HCT116 (cell line): Measurements from ENCODE around the gene SLC38A6. TPM values are rescaled to one million over a fixed set of nuclear protein-coding genes. Genes with fewer than 3 reads are reported as not detected.

Experiments
- ATAC-seq: fragments of 200-7000 bp; cut with Tn5 transposase; 2 replicates; pipeline ENCODE4 v1.9.1; 2020; ENCODE audit warnings: mild to moderate bottlenecking, moderate library complexity
- BruUV-seq: library from RNA; stranded (reverse); fragments of 400-500 nt; replicated peaks from 2 replicates; lab custom pipeline; 2021; lab: Mats Ljungman, UMichigan
- CTCF ChIA-PET: fragments of 300-600 bp; sonication (Branson Sonifier 250); formaldehyde crosslinking; loops from one replicate; lab custom pipeline; 2021; ENCODE audit warnings: antibody characterized with exemption; lab: Charles Lee
- POLR2A ChIA-PET: fragments of 300-600, 350-600 bp; sonication (Branson Sonifier 250); formaldehyde crosslinking; loops from one replicate; lab custom pipeline; 2021; ENCODE audit warnings: antibody characterized with exemption; lab: Charles Lee
- RAD21 ChIA-PET, 2 experiments: fragments of 300-600 bp; sonication (Branson Sonifier 250); formaldehyde crosslinking; loops; one replicate each; lab custom pipeline; 2023; ENCODE audit warnings: low total read pairs in 2 of 2; ENCODE audit not compliant: uncharacterized antibody in 2 of 2, unreplicated experiment in 2 of 2, low non-redundant PET in 1 of 2; lab: Charles Lee
- DNase-seq: peaks from one replicate; pipeline ENCODE4 v3.0.0-alpha.2; 2010; ENCODE audit warnings: low read depth, low spot score
- H2AFZ ChIP-seq: fragments of 200-600 bp; shearing (Covaris generic), sonication (generic); 2 replicates; pipeline ENCODE4 v1.6.1; 2017; ENCODE audit warnings: low read depth, mixed run types, mixed read lengths, antibody characterized with exemption, low read length; ENCODE audit not compliant: poor library complexity, severe bottlenecking
- H3K27ac ChIP-seq: 2 replicates; pipeline ENCODE4 v1.5.1; 2012; ENCODE audit warnings: low read depth, low read length
- H3K27me3 ChIP-seq: fragments of 200-600 bp; sonication (generic); 2 replicates; pipeline ENCODE4 v1.6.1; 2016; ENCODE audit warnings: mixed run types, low read length, mixed read lengths; ENCODE audit not compliant: insufficient read depth
- H3K36me3 ChIP-seq, 2 experiments: fragments of 200-500 bp in 1 of 2; fragments of 200-600 bp in 1 of 2; sonication (Bioruptor generic) in 1 of 2; sonication (generic) in 1 of 2; 2 replicates each; pipeline versions ENCODE4 v1.5.1 to v1.6.1; 2014 to 2016; ENCODE audit warnings: low read length in 2 of 2, inconsistent platforms in 1 of 2, mixed read lengths in 1 of 2, mixed run types in 1 of 2; ENCODE audit not compliant: insufficient read depth in 2 of 2, control insufficient read depth in 1 of 2
- H3K4me1 ChIP-seq, 2 experiments: fragments of 200-600 bp in 1 of 2; sonication (generic) in 1 of 2; 2 replicates each; pipeline versions ENCODE4 v1.5.1 to v1.6.1; 2012 to 2017; ENCODE audit warnings: low read length in 2 of 2, inconsistent platforms in 1 of 2, mild to moderate bottlenecking in 1 of 2, mixed read lengths in 1 of 2, mixed run types in 1 of 2, moderate library complexity in 1 of 2; ENCODE audit not compliant: insufficient read depth in 2 of 2, control insufficient read depth in 1 of 2
- H3K4me2 ChIP-seq: fragments of 200-600 bp; sonication (generic); 2 replicates; pipeline ENCODE4 v1.6.1; 2017; ENCODE audit warnings: mixed run types, low read length, mixed read lengths
- H3K4me3 ChIP-seq, 2 experiments: fragments of 200-600 bp in 1 of 2; sonication (generic) in 1 of 2; replicated peaks in 1 of 2; 2 replicates each; pipeline ENCODE4 v1.5.1; 2011 to 2016; ENCODE audit warnings: low read length in 2 of 2, control low read depth in 1 of 2, low read depth in 1 of 2, mild to moderate bottlenecking in 1 of 2, mixed read lengths in 1 of 2, mixed run types in 1 of 2
- H3K79me2 ChIP-seq: fragments of 200-600 bp; sonication (generic); 2 replicates; pipeline ENCODE4 v1.6.1; 2017; ENCODE audit warnings: mild to moderate bottlenecking, mixed run types, low read length, moderate library complexity, mixed read lengths; ENCODE audit not compliant: insufficient read depth
- H3K9ac ChIP-seq: fragments of 200-600 bp; sonication (generic); 2 replicates; pipeline ENCODE4 v1.6.1; 2016; ENCODE audit warnings: low read length, mixed read lengths
- H3K9me2 ChIP-seq: fragments of 200-600 bp; sonication (generic), shearing (Covaris generic); 2 replicates; pipeline ENCODE4 v1.6.1; 2017; ENCODE audit warnings: mixed run types, mild to moderate bottlenecking, moderate library complexity; ENCODE audit not compliant: insufficient read depth
- H3K9me3 ChIP-seq, 2 experiments: fragments of 200-500 bp in 1 of 2; fragments of 200-600 bp in 1 of 2; sonication (Bioruptor generic) in 1 of 2; sonication (generic) in 1 of 2; 2 replicates each; pipeline ENCODE4 v1.6.1; 2014 to 2017; ENCODE audit warnings: low read length in 2 of 2, mixed read lengths in 2 of 2, inconsistent platforms in 1 of 2, low read depth in 1 of 2, mild to moderate bottlenecking in 1 of 2, mixed run types in 1 of 2, moderate library complexity in 1 of 2; ENCODE audit not compliant: control insufficient read depth in 1 of 2, insufficient read depth in 1 of 2
- H4K20me1 ChIP-seq: fragments of 200-600 bp; sonication (generic), shearing (Covaris generic); 2 replicates; pipeline ENCODE4 v1.6.1; 2017; ENCODE audit warnings: mixed run types, mild to moderate bottlenecking, moderate library complexity; ENCODE audit not compliant: insufficient read depth
- CBX3 ChIP-seq: IDR thresholded peaks from 2 replicates; pipeline ENCODE4 v1.6.1; 2012; ENCODE audit warnings: low read depth
- CEBPB ChIP-seq: IDR thresholded peaks from 2 replicates; pipeline ENCODE4 v1.6.1; 2012; ENCODE audit warnings: low read depth
- EGR1 ChIP-seq: IDR thresholded peaks from 2 replicates; pipeline ENCODE4 v1.6.1; 2012; ENCODE audit warnings: low read depth
- ELF1 ChIP-seq: IDR thresholded peaks from 2 replicates; pipeline ENCODE4 v1.6.1; 2012; ENCODE audit warnings: low read depth, borderline replicate concordance
- EZH2 ChIP-seq: fragments of 200-600 bp; sonication (generic); IDR thresholded peaks from 2 replicates; pipeline ENCODE4 v1.6.1; 2017; ENCODE audit warnings: antibody characterized with exemption, mixed run types
- EZH2phosphoT487 ChIP-seq: fragments of 200-600 bp; IDR thresholded peaks from 2 replicates; pipeline ENCODE4 v1.6.1; 2018; ENCODE audit warnings: antibody characterized with exemption, borderline replicate concordance
- FOSL1 ChIP-seq: IDR thresholded peaks from 2 replicates; pipeline ENCODE4 v1.6.1; 2012; ENCODE audit warnings: low read depth
- MAX ChIP-seq: IDR thresholded peaks from 2 replicates; pipeline ENCODE4 v1.6.1; 2012
- POLR2A ChIP-seq: IDR thresholded peaks from 2 replicates; pipeline ENCODE4 v1.7.0; 2011; ENCODE audit warnings: borderline replicate concordance; ENCODE audit not compliant: insufficient read depth, insufficient read length; ENCODE audit errors: extremely low read depth
- POLR2AphosphoS5 ChIP-seq: IDR thresholded peaks from 2 replicates; pipeline ENCODE4 v1.6.1; 2011; ENCODE audit warnings: mild to moderate bottlenecking, low read depth, low read length, moderate library complexity
- RAD21 ChIP-seq: IDR thresholded peaks from 2 replicates; pipeline ENCODE4 v1.6.1; 2012; ENCODE audit warnings: low read depth, mild to moderate bottlenecking
- REST ChIP-seq: IDR thresholded peaks from 2 replicates; pipeline ENCODE4 v1.6.1; 2012; ENCODE audit warnings: low read depth
- SP1 ChIP-seq: IDR thresholded peaks from 2 replicates; pipeline ENCODE4 v1.6.1; 2012; ENCODE audit warnings: low read depth
- SRF ChIP-seq: IDR thresholded peaks from 2 replicates; pipeline ENCODE4 v1.6.1; 2012; ENCODE audit warnings: low read depth
- YY1 ChIP-seq: IDR thresholded peaks from 2 replicates; pipeline ENCODE4 v1.6.1; 2011; ENCODE audit warnings: low read length, low read depth, moderate library complexity, mild to moderate bottlenecking; ENCODE audit not compliant: insufficient replicate concordance; ENCODE audit errors: extremely low read depth
- ZFX ChIP-seq: fragments of 450-650 bp; IDR thresholded peaks from 2 replicates; pipeline ENCODE4 v1.6.1; 2017
- ZNF274 ChIP-seq: fragments of 200-500 bp; sonication (Bioruptor generic); IDR thresholded peaks from 2 replicates; pipeline ENCODE4 v1.6.1; 2014; ENCODE audit warnings: mild to moderate bottlenecking, low read depth, low read length, inconsistent platforms
- intact Hi-C: fragments of 100-400 bp; cut with micrococcal nuclease; formaldehyde crosslinking; loops from 2 replicates; pipeline ENCODE4 v1.10.0; 2022
- total RNA-seq: library from RNA; stranded (reverse); gene quantifications from one replicate; pipeline ENCODE4 v1.2.1, GENCODE V29; 2021; ENCODE audit not compliant: unreplicated experiment
- TF ChIP-seq, protein P1 (sequence below): IDR thresholded peaks from 2 replicates; pipeline ENCODE4 v1.6.1; 2012

The SLC38A6 gene
- total RNA-seq, 1 experiment from 2014 or later, result 9.5 TPM

- H3K4me3 ChIP-seq, result no peak overlapping the region
- H3K36me3 ChIP-seq, result no peaks in the 10 kb centered on the region
- ChIA-PET POLR2A (no interaction called here), RAD21 (interaction anchor here in 1 of 2 experiments (0.6 kb wide), 1 partner anchor 352 kb away, joined by 3 read pairs; no protein-coding TSS in a partner anchor)
- H3K9me3 ChIP-seq, result no peaks in the 10 kb centered on the region
- no peaks in the 10 kb centered on the region for H3K79me2 ChIP-seq
- intact Hi-C loops, result no loop called here
- H3K4me1 ChIP-seq, result no peaks in the 10 kb centered on the region
- DNase-seq (no peak), ATAC-seq (no peak)
- H3K4me2 ChIP-seq, result no peak overlapping the region
- H4K20me1 ChIP-seq, result no peaks in the 10 kb centered on the region
- BruUV-seq, result no TSS peak
- H3K9ac ChIP-seq, result no peak overlapping the region
- TF ChIP-seq CEBPB (no peak), RAD21 (no peak), YY1 (no peak), POLR2A (no peak), ELF1 (no peak), EZH2phosphoT487 (no peak), FOSL1 (no peak), SRF (no peak), REST (no peak), ZNF274 (no peak), EZH2 (no peak), MAX (no peak), EGR1 (no peak), POLR2AphosphoS5 (no peak), ZFX (no peak), SP1 (no peak), CBX3 (no peak)
- TF ChIP-seq, protein P1, sequence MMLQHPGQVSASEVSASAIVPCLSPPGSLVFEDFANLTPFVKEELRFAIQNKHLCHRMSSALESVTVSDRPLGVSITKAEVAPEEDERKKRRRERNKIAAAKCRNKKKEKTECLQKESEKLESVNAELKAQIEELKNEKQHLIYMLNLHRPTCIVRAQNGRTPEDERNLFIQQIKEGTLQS, result no peak
- TF ChIP-seq, all 23 proteins: peak for 0
- Histone ChIP-seq H2AFZ (no peak overlapping the region), H3K9me2 (no peaks in the 10 kb centered on the region), H3K27me3 (no peaks in the 10 kb centered on the region), H3K27ac (no peak overlapping the region)
- CTCF ChIA-PET, result no interaction called here
Measured at GRCh38 chr14:60998617-60999016, 17.6 kb downstream of the SLC38A6 start.
